IPS-NIHi7 (cell line): ENCODE measurements around the gene GJC2.
"Not testable (repeated sequence)": the region's sequence is repeated elsewhere in the genome, so short reads cannot be mapped to it uniquely, and the experiment has no call there.

Experiments
- DNase-seq: peaks from one replicate; pipeline ENCODE4 v3.0.0; 2012; ENCODE audit warnings: mixed read lengths; ENCODE audit errors: extremely low spot score

The GJC2 gene

DNA sequence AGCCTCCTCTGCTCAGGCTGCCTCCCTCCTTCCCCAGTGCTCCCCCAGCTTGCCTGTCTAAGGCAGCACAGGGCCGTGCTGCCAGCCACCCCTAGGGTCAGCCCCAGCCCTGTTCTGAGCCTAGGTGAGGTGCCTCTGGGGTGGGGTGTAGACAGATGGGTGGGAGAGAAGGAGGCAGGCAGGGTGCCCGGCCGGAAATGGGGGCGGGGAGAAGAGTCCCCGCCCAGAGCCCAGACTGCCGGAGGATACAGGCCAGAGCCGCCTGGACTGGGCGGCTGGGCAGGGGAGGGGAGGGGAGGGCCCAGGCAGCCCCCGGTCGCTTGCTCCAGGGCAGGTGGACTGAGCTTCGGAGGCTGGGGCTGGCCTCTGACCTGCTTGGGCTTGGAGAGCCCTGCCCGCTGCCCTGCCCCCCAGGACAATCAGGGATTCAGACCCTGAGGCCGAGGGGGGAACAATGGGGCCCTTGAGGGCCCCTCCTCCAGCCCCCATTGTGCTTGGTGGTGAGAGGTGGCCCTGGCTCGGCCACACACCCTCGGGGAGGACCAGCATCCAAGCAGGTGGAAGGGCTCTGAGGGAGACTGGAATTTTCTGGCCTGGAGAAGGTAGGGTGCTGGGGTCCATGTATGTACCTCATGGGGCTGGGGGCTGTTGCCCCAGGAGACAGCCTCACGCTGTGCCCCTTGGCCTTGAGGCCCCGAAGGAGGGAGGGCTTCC lies at the start of gene GJC2:
Gene GJC2, plus strand, starts transcription at position 525 of the 714 bp plus-strand sequence. CDS start 7,829 bp downstream, outside the sequence.
- DNase-seq = peak; percentile 72

DNA sequence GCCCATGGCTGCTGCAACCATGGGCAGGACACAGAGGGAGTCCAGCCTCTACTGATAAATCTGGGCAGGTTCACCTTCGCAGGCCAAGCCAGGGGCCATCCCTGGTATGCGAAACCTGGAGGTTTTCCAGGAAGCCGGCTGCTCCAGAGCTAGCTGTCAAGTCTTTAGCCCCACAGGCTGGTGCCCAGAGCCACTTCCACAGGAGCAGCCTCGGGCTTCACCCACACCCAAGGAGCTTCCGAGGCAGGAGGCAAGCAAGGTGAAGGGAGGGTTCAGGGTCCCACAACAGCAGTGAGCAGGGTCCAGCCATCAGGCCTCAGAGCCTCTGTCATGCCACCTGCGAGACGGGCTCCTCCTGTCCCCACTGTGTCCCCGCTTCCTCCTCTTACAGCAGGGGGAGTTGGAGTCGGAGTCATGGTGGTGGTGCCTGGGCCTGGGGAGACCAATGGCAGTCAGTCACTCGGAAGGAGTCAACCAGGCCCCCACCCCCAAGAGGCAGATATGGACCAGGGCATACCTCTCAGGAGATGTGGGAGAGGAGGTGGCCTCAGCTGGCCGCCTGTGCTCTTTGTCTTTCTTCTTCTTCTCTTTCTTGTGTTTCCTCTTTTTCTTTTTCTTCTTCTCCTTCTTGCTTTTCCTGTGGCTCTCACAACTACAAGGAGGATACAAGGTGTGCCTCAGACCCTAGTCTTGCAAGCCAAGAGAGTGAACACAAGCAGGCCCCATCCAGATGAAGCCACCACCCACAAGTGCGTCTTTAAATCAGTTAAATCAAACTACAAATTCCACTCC lies 48.7 kb upstream of the GJC2 start:
- DNase-seq = no peak

DNA sequence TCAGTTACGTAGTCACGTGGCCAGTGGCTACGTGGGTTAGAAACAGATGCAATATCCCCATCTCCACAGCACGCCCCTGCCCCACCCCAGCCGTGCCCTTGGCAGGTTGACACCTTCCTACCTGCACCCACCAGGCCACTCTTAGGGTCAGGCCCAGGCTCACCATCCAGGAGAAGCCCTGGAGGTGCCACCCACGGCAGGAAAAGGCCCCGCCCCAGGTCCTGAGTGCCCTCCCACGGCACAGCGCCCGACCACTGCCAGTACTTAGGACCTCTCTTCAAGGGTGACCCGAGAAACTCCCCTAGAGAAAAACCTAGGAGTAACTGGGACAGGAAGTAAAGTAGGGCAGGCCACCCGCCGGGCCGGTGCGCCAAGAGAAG lies 48.1 kb upstream of the GJC2 start:
- no peak for DNase-seq

DNA sequence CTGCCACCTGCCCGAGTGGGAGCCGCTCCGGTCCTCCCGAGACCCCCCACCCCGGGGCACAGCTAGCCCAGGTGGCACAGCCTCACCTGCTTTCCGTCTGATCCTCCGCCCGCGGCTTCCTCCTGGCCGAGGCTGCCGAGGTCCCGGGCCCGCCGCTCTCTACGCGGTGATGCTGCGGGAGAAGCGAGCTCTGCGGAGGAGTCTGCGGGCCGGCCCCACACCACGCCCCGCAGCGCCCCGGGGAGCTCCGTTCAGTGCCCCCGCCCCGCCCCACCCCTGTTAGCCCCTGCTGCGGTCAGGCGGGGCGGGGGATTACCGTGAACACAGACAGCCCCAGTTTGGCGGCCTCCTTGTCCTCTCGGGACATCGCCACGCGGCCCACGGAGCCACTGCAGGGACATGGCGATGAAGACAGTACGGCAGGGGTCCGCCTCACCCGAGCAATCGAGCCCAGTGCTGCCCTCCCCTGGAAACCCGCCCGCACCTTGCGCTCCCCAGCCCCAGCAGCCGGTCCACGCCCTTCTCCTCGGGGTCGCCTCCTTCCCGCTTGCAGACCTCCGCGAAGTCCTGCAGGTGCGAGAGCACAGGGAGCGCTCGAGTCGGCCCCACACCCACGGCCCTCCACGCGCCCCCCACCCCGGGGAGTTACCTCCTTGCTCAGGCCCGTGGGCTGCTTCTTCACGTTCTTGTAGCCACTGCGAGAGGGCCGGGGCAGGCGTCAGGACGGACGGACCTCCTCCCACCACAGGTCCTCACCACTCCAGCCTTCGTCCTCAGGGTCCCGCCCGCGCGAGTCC lies 47.5 kb upstream of the GJC2 start:
- peak; percentile 76 for DNase-seq

DNA sequence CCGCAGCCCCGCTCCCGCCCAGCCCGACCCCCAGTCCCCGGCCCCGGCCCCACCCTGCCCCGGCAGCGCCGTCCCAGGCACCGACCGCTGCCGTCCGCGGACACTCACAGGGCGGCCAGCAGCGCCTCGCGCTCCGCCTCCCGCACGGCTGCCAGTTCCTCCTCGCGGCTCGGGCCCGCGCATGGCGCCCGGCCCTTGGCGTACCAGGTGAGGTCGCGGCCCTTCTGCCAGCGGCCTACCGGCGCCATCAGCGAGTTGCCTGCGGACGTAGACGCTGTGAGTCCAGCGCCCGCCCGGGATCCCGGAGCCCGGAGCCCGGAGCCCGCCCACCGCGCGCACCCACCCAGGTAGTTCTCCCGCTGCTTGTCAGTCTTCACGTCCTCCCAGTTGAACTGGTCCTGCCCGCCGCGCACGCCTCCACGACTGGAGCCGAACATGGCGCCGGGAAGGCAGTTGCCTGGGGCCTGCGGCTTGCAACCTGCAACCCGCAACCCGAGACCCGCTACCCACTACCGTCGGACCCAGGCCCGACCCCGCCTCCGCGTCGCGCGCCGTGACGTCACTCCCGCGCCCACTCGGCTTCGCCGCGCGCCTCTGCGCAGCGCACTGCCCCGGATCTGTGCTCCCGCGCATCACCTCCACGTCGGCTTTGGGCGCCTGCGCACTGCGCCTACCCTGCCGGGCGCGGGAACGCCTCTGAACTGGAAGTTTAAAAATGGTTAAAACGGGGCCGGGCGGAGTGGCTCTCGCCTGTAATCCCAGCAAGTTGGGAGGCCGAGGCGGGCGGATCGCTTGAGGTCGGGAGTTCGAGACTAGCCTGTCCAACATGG lies 46.7 kb upstream of the GJC2 start, which contains the start of gene C1orf35:
Gene C1orf35, minus strand, starts transcription at position 535 of the 830 bp plus-strand sequence. Its CDS starts 98 bp downstream, at position 437.
- DNase-seq = peak; percentile 98

DNA sequence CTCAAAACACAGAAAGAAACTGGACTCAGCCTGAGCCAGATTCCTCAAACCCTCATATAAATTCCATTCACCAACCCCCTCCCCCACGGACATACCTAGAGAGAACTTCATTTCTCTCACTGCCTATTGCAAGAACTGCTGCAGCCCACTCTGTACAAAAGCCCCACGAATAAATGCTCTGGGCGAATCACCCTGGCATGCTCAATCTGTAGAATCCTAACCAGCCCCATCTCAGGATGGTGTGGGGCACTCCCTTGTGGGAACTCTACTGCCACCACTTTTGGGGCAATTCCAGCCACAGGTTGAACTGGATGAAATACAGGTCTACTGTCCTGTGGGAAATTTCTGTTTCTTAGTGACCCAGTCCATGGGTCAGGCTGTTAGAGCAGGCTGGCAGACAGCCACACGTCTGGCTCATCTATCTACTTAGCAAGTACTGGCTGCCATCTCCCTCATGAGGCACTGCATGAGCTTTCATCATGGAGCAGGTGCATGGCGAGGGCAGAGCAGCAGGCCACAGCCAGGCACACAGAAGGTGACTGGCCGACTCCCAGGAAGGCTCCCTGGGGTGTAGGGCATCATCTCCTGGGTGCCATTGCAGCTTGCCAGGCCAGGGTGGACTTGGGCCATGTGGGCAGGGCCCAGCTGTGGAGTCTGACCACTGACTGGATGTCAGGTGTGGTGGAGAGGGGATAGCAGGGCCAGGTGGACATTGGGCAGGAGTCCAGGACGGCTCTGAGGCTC lies 45.0 kb upstream of the GJC2 start:
- DNase-seq = no peak

DNA sequence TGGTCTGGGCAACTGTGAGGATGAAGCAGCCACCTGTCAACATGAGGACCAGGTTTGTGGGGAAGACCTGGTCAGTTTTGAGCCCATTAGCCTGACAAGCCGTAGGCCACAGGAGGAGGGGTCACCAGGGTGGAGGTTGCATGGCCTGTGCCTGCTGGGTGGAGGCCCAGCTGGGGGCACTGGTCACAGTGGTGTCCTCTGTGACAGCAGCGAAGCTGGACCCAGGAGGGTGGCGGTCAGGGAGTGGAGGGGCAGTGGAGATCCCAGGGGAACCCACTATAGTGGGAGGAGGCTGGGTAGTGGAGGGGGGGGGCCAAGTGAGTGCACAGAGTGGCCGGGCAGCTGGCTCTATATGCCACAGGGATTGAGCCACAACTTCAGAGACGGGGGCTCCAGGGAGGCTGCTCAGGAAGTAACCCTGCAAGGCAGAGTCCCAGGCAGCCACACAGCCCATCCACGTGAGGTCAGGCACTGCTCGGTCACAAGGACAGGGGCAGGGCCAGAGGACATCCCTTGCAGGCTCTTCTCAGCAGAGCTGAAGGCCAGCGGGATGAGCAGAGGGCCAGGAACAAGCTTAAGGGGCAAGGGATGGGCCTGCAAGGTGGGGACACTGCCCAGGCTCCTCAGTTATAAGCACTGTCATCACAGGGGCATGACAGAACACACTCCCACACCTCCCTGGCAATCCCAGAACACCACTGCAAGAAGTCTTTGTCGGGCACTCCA lies 44.3 kb upstream of the GJC2 start:
- no peak for DNase-seq

DNA sequence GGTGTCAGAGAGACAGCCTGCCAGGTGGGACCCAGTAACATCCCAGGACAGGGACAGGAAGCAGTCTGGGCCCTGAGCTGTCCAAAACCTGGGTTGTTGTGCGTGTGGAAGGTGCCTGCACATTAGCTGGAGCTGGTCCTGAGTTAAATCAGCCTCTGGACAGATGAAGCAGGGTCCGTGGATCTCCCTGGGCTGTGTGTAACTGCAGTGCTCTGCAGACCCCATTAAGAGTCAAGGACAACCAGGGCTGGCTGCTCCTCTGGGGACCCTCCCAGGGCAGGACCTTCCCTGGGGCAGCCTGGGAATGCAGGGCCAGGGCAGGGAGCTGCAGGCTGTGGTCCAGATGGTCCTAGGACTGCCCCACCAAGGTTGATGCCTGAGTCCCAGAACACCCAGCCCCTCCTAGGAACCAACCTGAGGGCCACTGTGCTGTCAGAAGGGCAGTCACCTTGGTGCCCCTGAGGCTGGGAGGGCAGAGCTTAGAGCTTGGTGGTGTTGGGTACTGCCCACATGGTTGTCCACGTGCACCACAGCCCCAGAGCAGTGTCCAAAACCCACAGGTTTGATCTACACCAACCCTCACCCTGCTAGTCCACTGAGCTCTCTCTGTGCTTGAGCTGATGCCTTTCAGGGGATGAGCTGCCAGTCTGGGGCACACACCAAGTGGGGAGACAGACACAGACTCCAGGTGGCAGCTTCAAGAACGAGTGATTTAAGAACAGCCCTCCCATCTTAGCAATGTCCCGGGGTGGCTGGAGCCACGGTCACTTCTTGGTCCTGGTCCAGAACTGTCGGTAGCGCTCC lies 43.5 kb upstream of the GJC2 start:
- no peak for DNase-seq

DNA sequence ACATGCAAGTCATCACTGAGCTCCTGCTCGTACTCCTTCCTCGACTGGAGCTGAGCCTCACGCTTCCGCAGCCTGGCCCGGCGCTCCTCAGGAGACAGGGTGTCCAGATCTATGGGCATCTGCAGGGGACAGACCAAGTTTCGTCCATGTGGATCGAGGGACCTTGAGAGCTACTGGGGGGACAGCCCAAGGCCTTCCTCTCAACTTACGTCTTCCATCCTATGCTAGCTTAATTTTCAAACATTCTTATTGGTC lies 43.0 kb upstream of the GJC2 start:
- DNase-seq = no peak

DNA sequence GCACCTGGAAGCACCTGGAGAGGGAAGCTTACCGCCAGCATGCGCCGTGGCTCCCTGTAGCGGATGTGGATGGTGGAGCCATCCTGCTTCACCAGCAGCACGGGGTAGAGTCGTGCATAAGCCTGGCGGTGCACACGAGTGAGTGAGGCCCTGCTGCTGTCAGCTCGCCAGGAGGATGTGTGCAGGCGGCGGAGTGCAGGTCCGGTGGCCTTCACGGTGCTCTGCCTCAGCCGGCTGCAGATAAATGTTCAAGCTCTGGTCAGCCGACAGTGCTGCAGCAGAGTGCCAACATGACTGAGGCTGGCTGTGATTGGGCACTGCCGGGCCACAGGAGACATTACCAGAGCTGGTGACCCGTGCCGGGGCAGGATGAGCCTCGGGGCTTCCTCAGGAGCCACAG lies 42.1 kb upstream of the GJC2 start:
- DNase-seq = no peak

DNA sequence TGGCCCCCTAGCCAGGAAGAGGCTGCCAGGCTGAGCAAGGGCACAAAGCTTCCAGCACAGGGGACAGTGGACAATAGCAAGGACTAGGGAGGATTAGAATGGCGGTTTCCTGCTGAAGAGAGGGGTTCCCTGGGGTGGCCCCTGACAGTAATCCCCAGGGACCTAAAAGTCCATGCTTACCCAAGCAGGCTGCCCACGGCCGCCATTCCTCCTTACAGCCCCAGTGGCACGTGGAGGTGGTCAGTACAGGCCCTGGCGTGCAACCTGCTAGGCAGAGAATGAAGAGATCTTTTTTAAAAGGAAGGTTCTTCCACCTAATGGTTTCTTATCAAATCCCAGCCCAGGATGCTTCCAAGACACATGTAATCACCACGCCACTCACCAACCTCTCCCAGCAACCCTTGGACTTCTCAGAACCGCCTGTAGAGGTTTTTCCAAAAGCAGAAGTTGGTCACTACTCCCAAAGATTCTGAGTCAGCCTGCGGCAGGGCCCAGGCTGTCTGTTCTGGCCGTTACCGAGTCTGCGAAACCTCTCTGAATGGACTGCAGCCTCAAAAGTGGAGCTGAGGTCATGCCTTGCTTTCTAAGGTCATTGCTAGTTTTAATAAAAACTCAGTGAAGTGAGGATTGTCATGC lies 41.6 kb upstream of the GJC2 start:
- DNase-seq = no peak

DNA sequence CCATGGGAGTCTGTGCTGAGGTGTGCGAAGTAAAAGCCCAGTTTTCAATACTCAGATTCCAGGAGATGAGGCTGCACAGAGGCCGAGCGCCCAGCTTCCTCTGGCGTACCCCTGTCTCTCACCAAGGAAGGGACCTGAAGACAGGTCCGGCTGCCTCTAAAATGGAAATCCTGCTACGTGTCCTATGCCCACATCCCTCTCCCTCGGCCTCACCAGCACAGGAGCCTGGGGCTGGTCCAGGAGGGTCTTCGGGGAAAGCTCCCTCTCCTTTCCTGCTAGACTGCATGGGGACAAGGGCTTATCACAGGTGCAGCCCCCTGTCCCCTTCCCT lies 41.0 kb upstream of the GJC2 start:
- no peak for DNase-seq

DNA sequence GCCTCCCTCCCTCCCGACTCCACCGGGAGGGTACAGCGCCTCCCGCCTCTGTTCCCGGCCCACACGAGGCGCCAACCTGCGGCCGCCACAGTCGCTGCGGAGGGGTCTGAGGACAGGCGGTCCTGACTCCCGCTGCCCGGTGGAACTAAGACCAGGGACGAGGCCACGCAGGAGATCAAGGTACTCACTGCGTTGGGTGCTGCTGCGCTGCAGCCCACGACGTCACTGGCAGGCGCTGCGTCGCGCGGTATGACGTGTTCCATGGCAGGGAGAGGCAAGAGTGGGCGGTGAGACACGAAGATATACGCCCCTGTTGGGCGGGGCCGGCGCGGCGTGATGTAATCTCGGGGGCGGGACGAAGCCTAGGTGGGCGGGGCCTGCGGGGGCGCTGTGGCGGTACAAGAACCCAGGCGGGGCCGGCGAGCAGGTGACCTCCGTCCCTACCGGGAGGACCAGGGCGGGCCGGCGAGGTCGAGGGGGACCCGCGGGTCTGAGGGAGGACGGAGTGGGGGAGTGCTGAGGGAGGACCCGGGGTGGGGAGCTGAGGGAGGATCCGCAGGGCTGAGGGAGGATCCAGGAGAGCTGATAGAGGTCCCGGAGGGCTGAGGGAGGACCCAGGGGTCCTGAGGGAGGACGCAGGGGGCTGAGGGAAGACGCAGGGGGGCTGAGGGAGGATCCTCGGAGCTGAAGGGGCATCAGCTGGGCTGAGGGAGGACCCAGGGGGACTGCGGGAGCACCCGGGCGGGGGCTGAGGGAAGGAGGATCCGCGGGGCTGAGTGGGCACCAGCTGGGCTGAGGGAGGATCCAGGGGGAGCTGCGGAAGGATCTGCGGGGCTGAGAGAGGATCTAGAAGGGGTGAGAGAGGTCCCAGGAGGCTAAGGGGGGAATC lies 40.4 kb upstream of the GJC2 start, which contains the start of gene MRPL55:
Gene MRPL55, minus strand, starts transcription at position 227 of the 889 bp plus-strand sequence. CDS start 1,039 bp downstream, outside the sequence.
- DNase-seq = peak; percentile 97

DNA sequence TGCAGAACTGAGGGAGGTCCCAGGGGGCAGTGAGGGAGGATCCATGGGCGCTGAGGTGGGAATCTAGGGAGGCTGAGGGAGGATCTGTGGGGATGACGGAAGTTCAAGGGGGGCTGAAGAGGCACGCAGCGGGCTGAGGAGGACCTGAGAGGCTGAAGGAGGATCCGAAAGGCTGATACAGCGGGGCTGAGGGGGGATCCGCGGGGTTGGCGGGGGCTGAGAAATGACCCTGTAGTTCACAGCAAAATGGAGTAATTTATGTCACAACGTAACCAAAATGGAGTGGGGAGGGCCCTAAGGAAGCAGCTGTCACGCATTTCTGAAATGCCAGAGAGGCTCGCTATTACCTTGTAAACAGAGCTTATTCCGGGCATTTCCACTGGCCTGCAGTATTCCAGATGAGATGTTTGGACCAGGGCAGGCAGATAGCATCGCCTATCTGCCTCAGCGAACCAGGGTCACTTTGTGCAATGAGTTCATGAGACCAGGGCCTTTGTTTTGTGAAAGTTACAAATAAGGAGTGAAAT lies 39.7 kb upstream of the GJC2 start:
- no peak for DNase-seq

DNA sequence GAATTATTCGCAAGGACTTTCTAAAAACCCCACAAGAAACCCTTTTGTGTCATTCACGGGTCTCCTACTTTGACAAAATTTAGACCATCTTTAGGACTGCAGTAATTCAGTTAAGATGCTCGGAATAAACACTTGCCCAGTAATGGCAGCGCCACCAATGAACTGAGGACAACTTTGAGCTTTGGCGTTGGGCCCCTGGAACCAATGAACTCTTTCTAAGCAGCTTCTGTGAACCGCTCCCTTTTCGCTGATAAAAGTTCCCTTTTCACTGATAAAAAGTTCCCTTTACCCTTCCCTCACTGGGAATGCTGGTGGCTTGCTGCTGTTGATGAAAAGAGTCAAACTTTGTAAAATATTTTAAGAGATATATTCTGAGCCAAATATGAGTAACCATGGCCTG lies 39.2 kb upstream of the GJC2 start:
- no peak for DNase-seq

DNA sequence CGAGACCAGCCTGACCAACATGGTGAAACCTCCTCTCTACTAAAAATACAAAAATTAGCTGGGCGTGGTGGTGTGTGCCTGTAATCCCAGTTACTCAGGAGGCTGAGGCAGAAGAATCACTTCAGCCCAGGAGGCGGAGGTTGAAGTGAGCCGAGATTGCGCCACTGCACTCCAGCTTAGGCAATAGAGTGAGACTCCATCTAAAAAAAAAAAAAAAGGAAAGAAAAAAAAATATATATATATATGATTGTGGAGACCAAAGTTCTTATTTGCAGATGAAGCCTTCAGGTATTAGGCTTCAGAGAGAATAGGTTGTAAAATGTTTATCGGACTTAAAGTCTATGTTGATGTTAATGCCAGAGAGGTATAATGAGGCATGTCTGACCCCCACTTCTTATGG lies 38.4 kb upstream of the GJC2 start:
- not testable (repeated sequence) for DNase-seq

DNA sequence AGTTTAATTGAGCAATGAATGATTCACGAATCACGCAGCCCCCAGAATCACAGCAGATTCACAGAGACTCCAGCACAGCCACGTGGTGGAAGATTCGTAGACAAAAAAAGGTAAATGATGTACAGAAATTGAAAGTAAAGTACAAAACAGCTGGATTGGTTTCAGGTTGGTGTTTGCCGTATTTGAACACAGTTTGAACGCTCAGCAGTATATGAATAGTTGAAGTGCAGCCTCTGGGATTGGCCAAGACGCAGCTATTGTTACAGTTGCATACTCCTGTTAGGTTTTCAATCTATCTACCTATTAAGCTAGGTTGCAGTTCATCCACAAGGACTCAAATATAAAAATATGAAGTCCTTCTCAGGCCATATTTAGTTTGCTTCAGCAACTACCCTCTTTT lies 37.6 kb upstream of the GJC2 start:
- no peak for DNase-seq

DNA sequence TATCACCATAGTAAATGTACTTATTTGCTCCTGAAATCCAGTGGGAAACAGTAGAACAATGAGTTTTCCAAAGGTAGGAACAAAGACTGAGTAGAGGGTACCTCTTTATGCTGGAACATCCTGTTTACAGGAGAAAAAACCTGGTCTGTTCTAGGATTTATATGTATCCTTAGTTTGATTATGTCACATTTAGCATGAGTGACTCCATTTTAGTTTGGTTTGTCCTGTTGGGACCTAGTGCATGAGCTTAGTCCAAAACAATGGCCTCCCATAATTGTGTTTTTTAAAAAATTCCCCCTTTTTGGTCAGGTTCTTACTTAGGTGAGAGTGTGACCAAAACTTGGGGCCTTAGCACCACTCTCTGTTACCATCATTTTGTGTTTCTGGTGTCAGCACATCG lies 37.1 kb upstream of the GJC2 start:
- no peak for DNase-seq
